ENCODE data around the gene LARP1B.

DNA sequence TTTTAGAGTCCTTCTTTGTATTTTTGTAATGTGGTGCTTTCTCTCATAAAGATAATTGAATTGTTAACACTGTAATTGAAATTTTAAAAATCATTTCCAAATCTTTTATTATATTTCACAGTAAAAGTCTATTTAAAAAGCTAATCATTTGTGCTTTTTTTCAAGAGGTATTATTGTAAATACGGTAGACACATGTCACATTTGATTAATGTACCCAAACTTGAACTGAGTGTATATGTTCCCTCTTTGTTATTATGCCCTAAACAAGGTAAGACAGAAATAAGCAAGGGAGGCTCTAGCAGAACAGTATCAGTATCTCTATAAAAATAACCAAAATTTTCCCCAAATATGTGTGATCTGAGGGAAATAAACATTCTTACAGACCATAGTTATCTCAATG, 21.5 kb upstream of the LARP1B start:
- TF ChIP-seq RAD21 (IDR thresholded peaks at IDR 0.05) = no peak
- TF ChIP-seq, protein P1, sequence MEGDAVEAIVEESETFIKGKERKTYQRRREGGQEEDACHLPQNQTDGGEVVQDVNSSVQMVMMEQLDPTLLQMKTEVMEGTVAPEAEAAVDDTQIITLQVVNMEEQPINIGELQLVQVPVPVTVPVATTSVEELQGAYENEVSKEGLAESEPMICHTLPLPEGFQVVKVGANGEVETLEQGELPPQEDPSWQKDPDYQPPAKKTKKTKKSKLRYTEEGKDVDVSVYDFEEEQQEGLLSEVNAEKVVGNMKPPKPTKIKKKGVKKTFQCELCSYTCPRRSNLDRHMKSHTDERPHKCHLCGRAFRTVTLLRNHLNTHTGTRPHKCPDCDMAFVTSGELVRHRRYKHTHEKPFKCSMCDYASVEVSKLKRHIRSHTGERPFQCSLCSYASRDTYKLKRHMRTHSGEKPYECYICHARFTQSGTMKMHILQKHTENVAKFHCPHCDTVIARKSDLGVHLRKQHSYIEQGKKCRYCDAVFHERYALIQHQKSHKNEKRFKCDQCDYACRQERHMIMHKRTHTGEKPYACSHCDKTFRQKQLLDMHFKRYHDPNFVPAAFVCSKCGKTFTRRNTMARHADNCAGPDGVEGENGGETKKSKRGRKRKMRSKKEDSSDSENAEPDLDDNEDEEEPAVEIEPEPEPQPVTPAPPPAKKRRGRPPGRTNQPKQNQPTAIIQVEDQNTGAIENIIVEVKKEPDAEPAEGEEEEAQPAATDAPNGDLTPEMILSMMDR (IDR thresholded peaks at IDR 0.05; ENCODE audit: low read depth, low read length, missing input control) = no peak
- TF ChIP-seq TAF1 (conservative IDR thresholded peaks at IDR 0.05) = no peak
- no peak for TF ChIP-seq ATF3 (IDR thresholded peaks at IDR 0.05)
- no peak for TF ChIP-seq GABPA (IDR thresholded peaks at IDR 0.05 in 1 of 2, conservative IDR thresholded peaks at IDR 0.05 in 1 of 2)
- TF ChIP-seq YY1 (IDR thresholded peaks at IDR 0.05) = no peak
- no peak for TF ChIP-seq SP1 (IDR thresholded peaks at IDR 0.05)
- TF ChIP-seq REST (IDR thresholded peaks at IDR 0.05) = no peak
- TF ChIP-seq HNF4A (conservative IDR thresholded peaks at IDR 0.05) = no peak
